Pancreas (tissue), 10 donors: Measurements from ENCODE around the gene TMED8. TPM values are rescaled to one million over a fixed set of nuclear protein-coding genes. Genes with fewer than 3 reads are reported as not detected.

Experiments
- ATAC-seq, 4 donors: fragments of 200-7000 bp; cut with Tn5 transposase; one replicate each; pipeline versions ENCODE4 v1.8.0 to v1.9.1; 2020; ENCODE audit warnings: mild to moderate bottlenecking in 4 of 4, moderate library complexity in 4 of 4
- DNase-seq, 6 donors: peaks; one replicate each; pipeline ENCODE4 v3.0.0-alpha.2; 2020
- FAIRE-seq: peaks from 2 replicates; lab custom pipeline; 2012; peaks lifted over from hg19 to GRCh38; lab: Jason Lieb, UNC
- H3K27ac ChIP-seq, 4 donors: fragments of 200-600 bp; sonication (generic); 1 replicate in 3 of 4; 2 replicates in 1 of 4; pipeline versions ENCODE4 v1.5.0 to v1.8.0; 2020
- H3K27me3 ChIP-seq, 4 donors: fragments of 200-600 bp; one replicate each; pipeline ENCODE4 v1.8.0; 2021
- H3K36me3 ChIP-seq, 3 donors: fragments of 200-600 bp; sonication (generic) in 1 of 3; one replicate each; pipeline versions ENCODE4 v1.5.0 to v1.8.0; 2020 to 2021
- H3K4me1 ChIP-seq, 3 donors: fragments of 200-600 bp; one replicate each; pipeline ENCODE4 v1.8.0; 2021
- H3K4me3 ChIP-seq, 4 donors: fragments of 200-600 bp; sonication (generic) in 2 of 4; one replicate each; pipeline versions ENCODE4 v1.5.0 to v1.8.0; 2020 to 2021
- H3K9me3 ChIP-seq, 4 donors: fragments of 200-600 bp; one replicate each; pipeline ENCODE4 v1.8.0; 2021
- CTCF ChIP-seq, 4 donors: fragments of 200-600 bp; sonication (generic) in 3 of 4; IDR thresholded peaks; one replicate each; pipeline versions ENCODE4 v1.5.0 to v1.8.0; 2021; ENCODE audit warnings: antibody characterized with exemption in 4 of 4
- WGBS, 2 donors: extraction: QIAGEN DNeasy Blood & Tissue Kit; methylation state at CpG; one replicate each; pipeline ENCODE4 v1.1.7; 2013; 5-methylcytosine and 5-hydroxymethylcytosine counted together
- intact Hi-C, 3 donors: fragments of 100-400 bp; cut with DNase I; formaldehyde crosslinking; loops; one replicate each; pipeline versions ENCODE4 v1.11.1 to v1.14.2; 2022
- polyA plus RNA-seq, 2 donors: library from polyadenylated mRNA; stranded (reverse); fragments of 200-250 nt; gene quantifications; one replicate each; pipeline ENCODE4 v1.2.3, GENCODE V29; 2013
- total RNA-seq, 6 donors: library from RNA; stranded (reverse); fragmentation: NEBNext Ultra II Directional in 4 of 6; extraction: Animal tissue kit (Norgen Biotek cat#: 25700) in 4 of 6; gene quantifications; one replicate each; pipeline versions ENCODE4 v1.2.1 to v1.2.4, GENCODE V29; 2021 to 2023
- donor health status: healthy with polysubstance abuse.
- donor health status: DM: no; HTN: no; CAD: no; lungs with moderate emphysema.
- donor health status: DM: no; HTN: no; CAD: no.
- donor health status: control.
- donor health status: control.
- donor health status: Bipolar disorder and iron deficiency.
- donor health status: DM: yes; HTN: yes; CAD: no.
- donor health status: DM: no; HTN: no; CAD: no.
- donor health status: DM: no; HTN: no; CAD: no.
- donor health status: DM: yes; HTN: yes; CAD: no.

The TMED8 gene
- total and polyA plus RNA-seq, 8 donors: 2.7 to 9.6 (median 5.8) TPM

GRCh38 chr14:77369285-77369684, 7.6 kb downstream of the TMED8 start:
- FAIRE-seq (no peak), DNase-seq (no peak), ATAC-seq (no peak)
- Histone ChIP-seq H3K9me3 (no peaks in the 10 kb centered on the region), H3K36me3 (no peaks in the 10 kb centered on the region), H3K27me3 (no peaks in the 10 kb centered on the region), H3K4me3 (no peak overlapping the region), H3K4me1 (no peaks in the 10 kb centered on the region), H3K27ac (no peak overlapping the region)
- intact Hi-C loops: no loop called here
- no peak for TF ChIP-seq CTCF (IDR thresholded peaks at IDR 0.05)
- WGBS, 2 donors: 63 to 85% methylated on average over 1 of the region's 1 CpG

- Histone ChIP-seq H3K9me3 (no peaks in the 10 kb centered on the region), H3K27me3 (no peaks in the 10 kb centered on the region), H3K36me3 (no peaks in the 10 kb centered on the region), H3K4me1 (no peaks in the 10 kb centered on the region), H3K4me3 (no peak overlapping the region), H3K27ac (no peak overlapping the region)
- no peak for TF ChIP-seq CTCF (IDR thresholded peaks at IDR 0.05)
- DNase-seq: no peak
- 83 to 97% methylated on average over 3 of the region's 3 CpGs for whole genome bisulfite sequencing, 2 donors
- no peak for ATAC-seq
- FAIRE-seq: no peak
- intact Hi-C loops: no loop called here
These were observed 12.7 kb downstream of the TMED8 start for GRCh38 chr14:77364146-77364545.

GRCh38 chr14:77359626-77360025, 17.3 kb downstream of the TMED8 start:
- 96 to 100% methylated on average over 1 of the region's 1 CpG for WGBS, 2 donors
- H3K27me3 ChIP-seq: no peaks in the 10 kb centered on the region
- FAIRE-seq: no peak

GRCh38 chr14:77356899-77357298, 20.0 kb downstream of the TMED8 start:
- ATAC-seq (no peak), FAIRE-seq (no peak), DNase-seq (no peak)
- WGBS, 2 donors: 82 to 89% methylated on average over 4 of the region's 4 CpGs
- Histone ChIP-seq H3K27ac (no peak overlapping the region), H3K27me3 (no peaks in the 10 kb centered on the region), H3K9me3 (no peaks in the 10 kb centered on the region), H3K4me3 (no peak overlapping the region), H3K36me3 (no peaks in the 10 kb centered on the region), H3K4me1 (no peaks in the 10 kb centered on the region)
- intact Hi-C loops: no loop called here
- TF ChIP-seq CTCF (IDR thresholded peaks at IDR 0.05): no peak

More at GRCh38 chr14:77359626-77360025, 17.3 kb downstream of the TMED8 start:
- ATAC-seq (no peak), DNase-seq (no peak)
- Histone ChIP-seq H3K4me1 (no peaks in the 10 kb centered on the region), H3K9me3 (no peaks in the 10 kb centered on the region), H3K27ac (no peak overlapping the region), H3K36me3 (no peaks in the 10 kb centered on the region), H3K4me3 (no peak overlapping the region)
- intact Hi-C loops: no loop called here
- TF ChIP-seq CTCF (IDR thresholded peaks at IDR 0.05): no peak

GRCh38 chr14:77355811-77356210, 21.1 kb downstream of the TMED8 start:
- FAIRE-seq: no peak
- ATAC-seq: no peak
- H3K27ac ChIP-seq: no peak overlapping the region
- no peaks in the 10 kb centered on the region for H3K27me3 ChIP-seq
- no peaks in the 10 kb centered on the region for H3K36me3 ChIP-seq
- 95 to 96% methylated on average over 4 of the region's 4 CpGs for WGBS, 2 donors
- TF ChIP-seq CTCF (IDR thresholded peaks at IDR 0.05): no peak
- no peak for DNase-seq
- no peaks in the 10 kb centered on the region for H3K4me1 ChIP-seq
- H3K4me3 ChIP-seq: no peak overlapping the region
- no peaks in the 10 kb centered on the region for H3K9me3 ChIP-seq
- intact Hi-C loops: no loop called here
